Stimulated activated CD8-positive, alpha-beta memory T cell treated with anti-CD3 and anti-CD28 coated beads, Interleukin-7, amount 100 ng/mL, for 48 hours (primary cell): ENCODE results near the gene SH3RF3.

Experiments
- DNase-seq, 2 donors: peaks; one replicate each; pipeline ENCODE4 v3.0.0-alpha.2; 2020; ENCODE audit warnings: low read depth in 1 of 2; ENCODE audit errors: extremely low read depth in 1 of 2

SH3RF3 gene

GRCh38 chr2:109231996-109232705, 103.1 kb downstream of the SH3RF3 start:
- DNase-seq, result no peak

GRCh38 chr2:109232909-109233308, 103.9 kb downstream of the SH3RF3 start:
- no peak for DNase-seq

GRCh38 chr2:109233643-109234042, 104.6 kb downstream of the SH3RF3 start:
- DNase-seq, result no peak

- DNase-seq, result no peak
Measured at GRCh38 chr2:109234355-109234754, 105.3 kb downstream of the SH3RF3 start.

- DNase-seq, result no peak
Measured at GRCh38 chr2:109236147-109236546, 107.1 kb downstream of the SH3RF3 start.

- DNase-seq, result no peak
Measured at GRCh38 chr2:109237792-109238191, 108.8 kb downstream of the SH3RF3 start.

- no peak for DNase-seq
Measured at GRCh38 chr2:109238580-109238979, 109.6 kb downstream of the SH3RF3 start.

- DNase-seq, result no peak
Measured at GRCh38 chr2:109239720-109240119, 110.7 kb downstream of the SH3RF3 start.

- no peak for DNase-seq
Measured at GRCh38 chr2:109242210-109242653, 113.2 kb downstream of the SH3RF3 start.

- DNase-seq, result no peak
Measured at GRCh38 chr2:109242654-109243331, 113.8 kb downstream of the SH3RF3 start.

- DNase-seq, result no peak
Measured at GRCh38 chr2:109243526-109244303, 114.7 kb downstream of the SH3RF3 start.

GRCh38 chr2:109244304-109244582, 115.2 kb downstream of the SH3RF3 start:
- no peak for DNase-seq

- DNase-seq, result no peak
Measured at GRCh38 chr2:109244750-109245382, 115.9 kb downstream of the SH3RF3 start.

- DNase-seq, result no peak
Measured at GRCh38 chr2:109246176-109246575, 117.2 kb downstream of the SH3RF3 start.

GRCh38 chr2:109246616-109247015, 117.6 kb downstream of the SH3RF3 start:
- no peak for DNase-seq

GRCh38 chr2:109247340-109247739, 118.3 kb downstream of the SH3RF3 start:
- no peak for DNase-seq

- DNase-seq, result no peak
Measured at GRCh38 chr2:109247812-109248211, 118.8 kb downstream of the SH3RF3 start.

GRCh38 chr2:109248590-109248989, 119.6 kb downstream of the SH3RF3 start:
- DNase-seq, result no peak

GRCh38 chr2:109253217-109253616, 124.2 kb downstream of the SH3RF3 start:
- DNase-seq, result no peak

GRCh38 chr2:109254174-109254904, 125.3 kb downstream of the SH3RF3 start:
- DNase-seq, result no peak

- DNase-seq, result no peak
Measured at GRCh38 chr2:109255654-109256053, 126.6 kb downstream of the SH3RF3 start.
